Gastrocnemius medialis (tissue), 4 donors: ENCODE data around the gene SH2D5.

Source experiments
- POLR2A ChIP-seq, 2 donors: fragments of 450-650 bp; IDR thresholded peaks; one replicate each; pipeline ENCODE4 v1.6.1; 2017; ENCODE audit warnings: antibody characterized with exemption in 2 of 2, mild to moderate bottlenecking in 2 of 2, moderate library complexity in 2 of 2
- TF ChIP-seq, protein P1 (sequence below), 5 experiments: fragments of 450-650 bp in 3 of 5; fragments of 200-600 bp in 2 of 5; sonication (generic) in 2 of 5; IDR thresholded peaks in 4 of 5; conservative IDR thresholded peaks in 1 of 5; 1 replicate in 4 of 5; 2 replicates in 1 of 5; pipeline ENCODE4 v1.5.1; 2016 to 2019; ENCODE audit warnings: antibody characterized with exemption in 5 of 5, mild to moderate bottlenecking in 3 of 5, moderate library complexity in 3 of 5

DNA sequence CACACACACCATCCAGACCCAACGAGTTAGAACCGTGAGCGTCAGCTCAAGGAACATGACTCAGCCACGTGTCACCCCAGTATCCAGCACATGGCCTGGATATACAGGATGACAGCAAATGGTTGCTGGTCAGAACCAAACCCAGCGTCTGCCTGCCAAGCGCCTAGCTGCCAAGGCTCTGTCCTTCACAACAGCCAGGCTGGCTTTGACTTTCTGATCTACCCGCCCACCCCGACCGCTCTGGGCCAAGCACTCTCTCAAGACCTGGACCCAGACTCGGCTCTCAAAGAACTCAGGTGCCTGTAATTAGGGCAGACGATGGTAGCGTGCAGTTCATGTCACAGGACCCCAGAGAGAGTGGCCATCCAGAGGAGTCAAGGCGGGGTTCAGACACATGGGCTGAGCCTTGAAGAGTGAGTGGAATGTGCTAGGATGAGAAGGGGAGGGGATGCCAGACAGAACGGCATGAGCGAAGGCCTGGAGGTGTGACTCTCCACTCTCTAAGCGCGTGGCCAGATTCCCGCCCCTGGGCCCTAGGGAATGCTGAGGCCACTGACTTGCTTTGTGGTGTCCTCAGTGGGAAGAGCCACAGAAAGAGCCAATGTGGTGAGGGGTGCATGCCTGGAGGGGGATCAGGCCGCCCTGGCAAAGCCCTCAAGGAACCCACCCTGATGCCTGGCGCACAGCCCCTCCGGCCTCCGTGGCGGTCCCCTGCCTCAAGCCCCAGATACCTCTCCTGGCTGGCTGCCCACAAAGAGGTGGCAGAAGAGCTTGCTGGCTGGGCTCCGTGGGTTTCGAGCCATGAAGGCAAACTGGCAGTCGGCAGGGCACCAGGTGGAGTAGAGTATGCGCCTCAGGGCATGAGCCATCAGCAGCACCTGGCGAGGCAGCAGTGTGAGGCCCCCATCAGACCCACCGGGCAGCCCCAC is 7.0 kb downstream of the SH2D5 start:
- TF ChIP-seq, protein P1, sequence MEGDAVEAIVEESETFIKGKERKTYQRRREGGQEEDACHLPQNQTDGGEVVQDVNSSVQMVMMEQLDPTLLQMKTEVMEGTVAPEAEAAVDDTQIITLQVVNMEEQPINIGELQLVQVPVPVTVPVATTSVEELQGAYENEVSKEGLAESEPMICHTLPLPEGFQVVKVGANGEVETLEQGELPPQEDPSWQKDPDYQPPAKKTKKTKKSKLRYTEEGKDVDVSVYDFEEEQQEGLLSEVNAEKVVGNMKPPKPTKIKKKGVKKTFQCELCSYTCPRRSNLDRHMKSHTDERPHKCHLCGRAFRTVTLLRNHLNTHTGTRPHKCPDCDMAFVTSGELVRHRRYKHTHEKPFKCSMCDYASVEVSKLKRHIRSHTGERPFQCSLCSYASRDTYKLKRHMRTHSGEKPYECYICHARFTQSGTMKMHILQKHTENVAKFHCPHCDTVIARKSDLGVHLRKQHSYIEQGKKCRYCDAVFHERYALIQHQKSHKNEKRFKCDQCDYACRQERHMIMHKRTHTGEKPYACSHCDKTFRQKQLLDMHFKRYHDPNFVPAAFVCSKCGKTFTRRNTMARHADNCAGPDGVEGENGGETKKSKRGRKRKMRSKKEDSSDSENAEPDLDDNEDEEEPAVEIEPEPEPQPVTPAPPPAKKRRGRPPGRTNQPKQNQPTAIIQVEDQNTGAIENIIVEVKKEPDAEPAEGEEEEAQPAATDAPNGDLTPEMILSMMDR (IDR thresholded peaks at IDR 0.05 in 4 of 5, conservative IDR thresholded peaks at IDR 0.05 in 1 of 5), result no peak
- TF ChIP-seq POLR2A (IDR thresholded peaks at IDR 0.05), result no peak
